ENCODE measurements around the gene SEPTIN14.
"Not testable (repeated sequence)": the region's sequence is repeated elsewhere in the genome, so short reads cannot be mapped to it uniquely, and the experiment has no call there.

SEPTIN14 gene

GRCh38 chr7:55784151-55784550 is 78.4 kb downstream of the SEPTIN14 start:
- DNase-seq (ENCODE audit: low read depth in 2 of 2): no peak

GRCh38 chr7:55778631-55779030 is 83.9 kb downstream of the SEPTIN14 start:
- DNase-seq (ENCODE audit: low read depth in 2 of 2): no peak

- no peak for DNase-seq (ENCODE audit: low read depth in 2 of 2)
Measured at GRCh38 chr7:55776196-55776595, 86.4 kb downstream of the SEPTIN14 start.

- no peak for DNase-seq (ENCODE audit: low read depth in 2 of 2)
Measured at GRCh38 chr7:55775051-55775420, 87.5 kb downstream of the SEPTIN14 start.

- no peak for DNase-seq (ENCODE audit: low read depth in 2 of 2)
Measured at GRCh38 chr7:55774327-55775050, 88.1 kb downstream of the SEPTIN14 start.

- no peak for DNase-seq (ENCODE audit: low read depth in 2 of 2)
Measured at GRCh38 chr7:55770778-55771177, 91.8 kb downstream of the SEPTIN14 start.

- not testable (repeated sequence) for DNase-seq (ENCODE audit: low read depth in 2 of 2)
Measured at GRCh38 chr7:55753274-55753862, 109.2 kb downstream of the SEPTIN14 start.

GRCh38 chr7:55744706-55745105 is 117.8 kb downstream of the SEPTIN14 start:
- not testable (repeated sequence) for DNase-seq (ENCODE audit: low read depth in 2 of 2)

Measured in stimulated activated CD4-positive, alpha-beta T cell treated with anti-CD3 and anti-CD28 coated beads, Interleukin-1b, Interleukin-23, amount 100 ng/mL, for 4 hours (primary cell).